Measurements from ENCODE around the gene SULT2B1.

DNA sequence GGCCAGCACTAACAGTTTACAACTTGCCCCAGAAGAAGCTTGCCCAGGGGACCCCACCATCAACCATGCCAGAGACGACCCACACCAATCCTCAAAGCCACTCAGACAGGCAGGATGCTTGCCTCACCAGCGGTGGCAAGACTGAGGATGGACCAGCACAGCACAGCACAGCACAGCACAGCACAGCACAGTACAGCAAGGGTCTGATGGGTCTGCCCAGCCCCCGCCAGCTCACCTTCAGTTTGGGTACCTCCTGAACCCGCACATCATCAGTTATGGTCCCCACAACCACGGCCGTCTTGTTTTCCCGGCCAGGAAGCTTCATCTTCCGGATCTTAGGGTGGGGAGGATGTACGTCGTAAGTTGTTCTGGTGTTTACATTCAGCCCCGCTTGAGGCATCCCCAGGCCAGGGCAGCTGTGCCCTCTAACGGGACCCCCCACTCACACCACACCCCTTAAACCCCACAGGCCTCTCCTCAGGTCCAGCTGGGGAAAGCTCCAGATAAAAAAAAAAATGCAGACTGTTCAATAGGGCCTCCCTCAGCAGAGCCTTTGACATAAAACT lies 64.6 kb downstream of the SULT2B1 start:
- TF ChIP-seq, protein P1, sequence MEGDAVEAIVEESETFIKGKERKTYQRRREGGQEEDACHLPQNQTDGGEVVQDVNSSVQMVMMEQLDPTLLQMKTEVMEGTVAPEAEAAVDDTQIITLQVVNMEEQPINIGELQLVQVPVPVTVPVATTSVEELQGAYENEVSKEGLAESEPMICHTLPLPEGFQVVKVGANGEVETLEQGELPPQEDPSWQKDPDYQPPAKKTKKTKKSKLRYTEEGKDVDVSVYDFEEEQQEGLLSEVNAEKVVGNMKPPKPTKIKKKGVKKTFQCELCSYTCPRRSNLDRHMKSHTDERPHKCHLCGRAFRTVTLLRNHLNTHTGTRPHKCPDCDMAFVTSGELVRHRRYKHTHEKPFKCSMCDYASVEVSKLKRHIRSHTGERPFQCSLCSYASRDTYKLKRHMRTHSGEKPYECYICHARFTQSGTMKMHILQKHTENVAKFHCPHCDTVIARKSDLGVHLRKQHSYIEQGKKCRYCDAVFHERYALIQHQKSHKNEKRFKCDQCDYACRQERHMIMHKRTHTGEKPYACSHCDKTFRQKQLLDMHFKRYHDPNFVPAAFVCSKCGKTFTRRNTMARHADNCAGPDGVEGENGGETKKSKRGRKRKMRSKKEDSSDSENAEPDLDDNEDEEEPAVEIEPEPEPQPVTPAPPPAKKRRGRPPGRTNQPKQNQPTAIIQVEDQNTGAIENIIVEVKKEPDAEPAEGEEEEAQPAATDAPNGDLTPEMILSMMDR (IDR thresholded peaks at IDR 0.05) = no peak
- TF ChIP-seq EZH2 (IDR thresholded peaks at IDR 0.05) = no peak
